Heart left ventricle (tissue), 16 donors: ENCODE measurements around the gene UPP1. TPM values are rescaled to one million over a fixed set of nuclear protein-coding genes. Genes with fewer than 3 reads are reported as not detected.

ENCODE experiments used
- ATAC-seq, 4 donors: fragments of 200-7000 bp; cut with Tn5 transposase; one replicate each; pipeline ENCODE4 v1.9.1; 2020 to 2022; ENCODE audit warnings: moderate library complexity in 4 of 4, mild to moderate bottlenecking in 3 of 4, moderate number of reproducible peaks in 1 of 4
- DNase-seq, 5 donors: peaks; one replicate each; pipeline ENCODE4 v3.0.0-alpha.2; 2020
- H3K27ac ChIP-seq, 12 donors: fragments of 200-600 bp; sonication (generic) in 4 of 12; one replicate each; pipeline versions ENCODE4 v1.5.0 to v1.8.0; 2016 to 2022; ENCODE audit warnings: mild to moderate bottlenecking in 2 of 12
- H3K27me3 ChIP-seq, 9 donors: fragments of 200-600 bp; sonication (generic) in 2 of 9; one replicate each; pipeline versions ENCODE4 v1.5.1 to v1.8.0; 2016 to 2022; ENCODE audit warnings: mild to moderate bottlenecking in 3 of 9
- H3K36me3 ChIP-seq, 9 donors: fragments of 200-600 bp; sonication (generic) in 2 of 9; one replicate each; pipeline versions ENCODE4 v1.5.0 to v1.8.0; 2018 to 2022; ENCODE audit warnings: mild to moderate bottlenecking in 2 of 9
- H3K4me1 ChIP-seq, 12 donors: fragments of 200-600 bp; sonication (generic) in 4 of 12; one replicate each; pipeline versions ENCODE4 v1.5.0 to v1.8.0; 2016 to 2022; ENCODE audit warnings: mild to moderate bottlenecking in 3 of 12
- H3K4me3 ChIP-seq, 12 donors: fragments of 200-600 bp; sonication (generic) in 4 of 12; one replicate each; pipeline versions ENCODE4 v1.5.0 to v1.8.0; 2017 to 2022; ENCODE audit warnings: mild to moderate bottlenecking in 9 of 12, moderate library complexity in 4 of 12
- H3K9me3 ChIP-seq, 12 donors: fragments of 200-600 bp; sonication (generic) in 4 of 12; one replicate each; pipeline versions ENCODE4 v1.5.0 to v1.8.0; 2016 to 2022; ENCODE audit warnings: mild to moderate bottlenecking in 1 of 12
- POLR2A ChIP-seq, 2 donors: fragments of 450-650 bp; IDR thresholded peaks; one replicate each; pipeline ENCODE4 v1.6.1; 2017; ENCODE audit warnings: antibody characterized with exemption in 2 of 2, mild to moderate bottlenecking in 2 of 2, moderate library complexity in 2 of 2
- WGBS, 4 donors: extraction: QIAGEN DNeasy Blood & Tissue Kit in 2 of 4; methylation state at CpG; one replicate each; pipeline versions ENCODE4 v1.1.5 to v1.1.7; 2013 to 2018; 5-methylcytosine and 5-hydroxymethylcytosine counted together
- intact Hi-C, 10 donors: fragments of 100-400 bp; cut with DNase I; formaldehyde crosslinking; loops; one replicate each; pipeline versions ENCODE4 v1.11.1 to v1.14.2; 2022
- polyA plus RNA-seq, 2 donors: library from polyadenylated mRNA; stranded (reverse); fragments of 200-250 nt; gene quantifications; one replicate each; pipeline ENCODE4 v1.2.3, GENCODE V29; 2013
- total RNA-seq, 9 donors: library from RNA; depleted of rRNA in 2 of 9; stranded (reverse); fragments of >200 nt in 2 of 9; fragmentation: NEBNext Ultra II Directional in 3 of 9; extraction: Animal tissue kit (Norgen Biotek cat#: 25700) in 3 of 9; gene quantifications; one replicate each; pipeline versions ENCODE4 v1.1.0 to v1.2.4, GENCODE V29; 2016 to 2023
- TF ChIP-seq, protein P1 (sequence below), 12 donors: fragments of 200-600 bp; sonication (generic) in 4 of 12; IDR thresholded peaks; one replicate each; pipeline versions ENCODE4 v1.5.0 to v1.8.0; 2018 to 2022; ENCODE audit warnings: antibody characterized with exemption in 12 of 12, mild to moderate bottlenecking in 5 of 12
- donor health status: ischemic (EF 13 %, LVEDD 7.1; RV severe dilation, severe dysfunction).
- donor health status: healthy with polysubstance abuse.
- donor health status: DM: no; HTN: yes; CAD: no.
- donor health status: DM: no; HTN: no; CAD: no.
- donor health status: ischemic (EF 25% LVEDD 6.9; RV normal size, moderate dysfunction).
- donor health status: ischemic (EF 25% LVEDD 5.7; RV mildly dilated, moderate dysfunction).
- donor health status: healthy.
- donor health status: DM: yes; HTN: yes; CAD: no.
- donor health status: ischemic (EF 35%, LVEDD 5.7; RV mildly dilated, moderate dysfunction).
- donor health status: nonischemic (EF 11% LVEDD 7.7; RV severe dilation, severe dysfunction).
- donor health status: DM: yes; HTN: yes; CAD: no.
- donor health status: PGD.
- donor health status: ischemic (EF 29% LVEDD 5.4; RV normal size, mild dysfunction).
- donor health status: nonischemic (EF 23%, LVEDD 6.1; RV moderate dilation, normal function).

Gene UPP1
- total and polyA plus RNA-seq, 11 donors = 5.8 to 33.2 (median 18.8) TPM

- Histone ChIP-seq H3K27ac (no peak overlapping the region), H3K27me3 (no peaks in the 10 kb centered on the region), H3K9me3 (no peaks in the 10 kb centered on the region), H3K4me1 (no peaks in the 10 kb centered on the region), H3K4me3 (no peak overlapping the region), H3K36me3 (no peaks in the 10 kb centered on the region)
- intact Hi-C loops = no loop called here
- 94 to 95% (median 94%) methylated on average over 8 of the region's 8 CpGs for WGBS, 4 donors
- DNase-seq = no peak
- no peak for TF ChIP-seq POLR2A (IDR thresholded peaks at IDR 0.05)
- TF ChIP-seq, protein P1, sequence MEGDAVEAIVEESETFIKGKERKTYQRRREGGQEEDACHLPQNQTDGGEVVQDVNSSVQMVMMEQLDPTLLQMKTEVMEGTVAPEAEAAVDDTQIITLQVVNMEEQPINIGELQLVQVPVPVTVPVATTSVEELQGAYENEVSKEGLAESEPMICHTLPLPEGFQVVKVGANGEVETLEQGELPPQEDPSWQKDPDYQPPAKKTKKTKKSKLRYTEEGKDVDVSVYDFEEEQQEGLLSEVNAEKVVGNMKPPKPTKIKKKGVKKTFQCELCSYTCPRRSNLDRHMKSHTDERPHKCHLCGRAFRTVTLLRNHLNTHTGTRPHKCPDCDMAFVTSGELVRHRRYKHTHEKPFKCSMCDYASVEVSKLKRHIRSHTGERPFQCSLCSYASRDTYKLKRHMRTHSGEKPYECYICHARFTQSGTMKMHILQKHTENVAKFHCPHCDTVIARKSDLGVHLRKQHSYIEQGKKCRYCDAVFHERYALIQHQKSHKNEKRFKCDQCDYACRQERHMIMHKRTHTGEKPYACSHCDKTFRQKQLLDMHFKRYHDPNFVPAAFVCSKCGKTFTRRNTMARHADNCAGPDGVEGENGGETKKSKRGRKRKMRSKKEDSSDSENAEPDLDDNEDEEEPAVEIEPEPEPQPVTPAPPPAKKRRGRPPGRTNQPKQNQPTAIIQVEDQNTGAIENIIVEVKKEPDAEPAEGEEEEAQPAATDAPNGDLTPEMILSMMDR (IDR thresholded peaks at IDR 0.05) = no peak
- ATAC-seq = no peak
Observed at GRCh38 chr7:48048113-48048512, 41.0 kb upstream of the UPP1 start.

DNA sequence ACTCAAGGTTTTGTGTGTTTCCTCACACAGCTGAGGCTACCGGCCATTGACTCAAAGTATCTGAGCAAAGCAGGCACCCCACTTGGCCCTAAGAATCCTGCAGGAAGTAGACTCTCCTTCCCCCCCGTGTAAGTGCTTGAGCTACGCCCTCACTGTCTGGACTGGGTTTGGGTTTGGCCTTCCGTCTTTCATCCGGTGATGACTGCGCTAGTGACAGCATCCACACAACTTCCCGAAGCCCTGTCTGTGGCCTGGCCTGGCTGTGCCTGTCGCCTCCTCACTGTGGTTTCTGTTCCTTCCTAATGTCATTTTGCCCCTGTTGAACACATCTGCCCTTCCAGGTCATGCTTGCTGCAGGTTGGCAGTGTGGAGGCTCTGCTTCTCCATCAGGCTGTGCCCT lies 39.2 kb upstream of the UPP1 start:
- TF ChIP-seq, protein P1 (IDR thresholded peaks at IDR 0.05) = no peak
- TF ChIP-seq POLR2A (IDR thresholded peaks at IDR 0.05) = no peak
- H3K4me3 ChIP-seq = no peak overlapping the region
- no peaks in the 10 kb centered on the region for H3K9me3 ChIP-seq
- intact Hi-C loops = no loop called here
- no peaks in the 10 kb centered on the region for H3K27me3 ChIP-seq
- no peaks in the 10 kb centered on the region for H3K36me3 ChIP-seq
- peak in 1 of 5 donors; percentile 28 for DNase-seq
- ATAC-seq = peak in 2 of 4 donors; percentile 24 to 41
- no peaks in the 10 kb centered on the region for H3K4me1 ChIP-seq
- 78 to 84% (median 81%) methylated on average over 8 of the region's 8 CpGs for WGBS, 4 donors
- H3K27ac ChIP-seq = no peak overlapping the region

DNA sequence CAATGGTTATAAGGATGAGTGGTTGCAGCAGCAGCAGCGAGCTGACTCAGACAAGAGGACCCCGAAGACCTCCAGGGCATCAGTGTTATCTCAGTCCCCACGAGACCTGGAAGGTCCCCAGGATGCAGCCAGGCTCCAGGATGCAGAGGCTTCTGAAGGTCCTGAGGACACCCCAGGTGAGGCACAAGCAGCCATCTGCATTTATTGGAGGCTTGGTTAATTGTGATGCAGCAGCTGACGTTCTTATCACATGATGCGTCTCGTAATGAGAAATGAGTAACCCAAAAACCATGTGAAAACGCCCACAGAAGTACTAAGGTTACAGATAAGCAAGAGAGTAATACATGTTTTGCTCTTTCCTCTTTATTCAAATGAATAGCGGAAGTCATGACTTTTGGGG lies 36.3 kb upstream of the UPP1 start:
- peaks cover 0 to 14% (median 0%) of the 10 kb centered on the region in 12 donors for H3K9me3 ChIP-seq
- H3K27me3 ChIP-seq = no peaks in the 10 kb centered on the region
- no peak overlapping the region for H3K27ac ChIP-seq
- intact Hi-C loops = no loop called here
- WGBS, 4 donors = 68 to 78% (median 74%) methylated on average over 8 of the region's 8 CpGs
- H3K4me1 ChIP-seq = no peaks in the 10 kb centered on the region
- no peak for TF ChIP-seq POLR2A (IDR thresholded peaks at IDR 0.05)
- TF ChIP-seq, protein P1 (IDR thresholded peaks at IDR 0.05) = no peak
- ATAC-seq (peak in 1 of 4 donors; percentile 45), DNase-seq (no peak)
- H3K36me3 ChIP-seq = no peaks in the 10 kb centered on the region
- H3K4me3 ChIP-seq = no peak overlapping the region

- H3K4me3 ChIP-seq = no peak overlapping the region
- intact Hi-C loops = no loop called here
- no peaks in the 10 kb centered on the region for H3K36me3 ChIP-seq
- TF ChIP-seq, protein P1 (IDR thresholded peaks at IDR 0.05) = no peak
- no peak for TF ChIP-seq POLR2A (IDR thresholded peaks at IDR 0.05)
- H3K9me3 ChIP-seq = peaks cover 0 to 17% (median 0%) of the 10 kb centered on the region in 12 donors
- WGBS, 4 donors = 93 to 98% (median 95%) methylated on average over 2 of the region's 2 CpGs
- ATAC-seq = no peak
- DNase-seq = no peak
- no peaks in the 10 kb centered on the region for H3K27me3 ChIP-seq
- no peak overlapping the region for H3K27ac ChIP-seq
- H3K4me1 ChIP-seq = peaks cover 0 to under 1% (median 0%) of the 10 kb centered on the region in 12 donors
Observed at GRCh38 chr7:48053736-48054135, 35.3 kb upstream of the UPP1 start.
